ENCODE data around the gene DNAJC17. TPM values are rescaled to one million over a fixed set of nuclear protein-coding genes. Genes with fewer than 3 reads are reported as not detected.

DNAJC17 gene
- polyA plus RNA-seq, 1 experiment = 25.8 TPM

GRCh38 chr15:40773902-40774301 lies 33.4 kb downstream of the DNAJC17 start:
- TF ChIP-seq, protein P1, sequence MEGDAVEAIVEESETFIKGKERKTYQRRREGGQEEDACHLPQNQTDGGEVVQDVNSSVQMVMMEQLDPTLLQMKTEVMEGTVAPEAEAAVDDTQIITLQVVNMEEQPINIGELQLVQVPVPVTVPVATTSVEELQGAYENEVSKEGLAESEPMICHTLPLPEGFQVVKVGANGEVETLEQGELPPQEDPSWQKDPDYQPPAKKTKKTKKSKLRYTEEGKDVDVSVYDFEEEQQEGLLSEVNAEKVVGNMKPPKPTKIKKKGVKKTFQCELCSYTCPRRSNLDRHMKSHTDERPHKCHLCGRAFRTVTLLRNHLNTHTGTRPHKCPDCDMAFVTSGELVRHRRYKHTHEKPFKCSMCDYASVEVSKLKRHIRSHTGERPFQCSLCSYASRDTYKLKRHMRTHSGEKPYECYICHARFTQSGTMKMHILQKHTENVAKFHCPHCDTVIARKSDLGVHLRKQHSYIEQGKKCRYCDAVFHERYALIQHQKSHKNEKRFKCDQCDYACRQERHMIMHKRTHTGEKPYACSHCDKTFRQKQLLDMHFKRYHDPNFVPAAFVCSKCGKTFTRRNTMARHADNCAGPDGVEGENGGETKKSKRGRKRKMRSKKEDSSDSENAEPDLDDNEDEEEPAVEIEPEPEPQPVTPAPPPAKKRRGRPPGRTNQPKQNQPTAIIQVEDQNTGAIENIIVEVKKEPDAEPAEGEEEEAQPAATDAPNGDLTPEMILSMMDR (IDR thresholded peaks at IDR 0.05; ENCODE audit: low read depth, low read length) = no peak
- Histone ChIP-seq H3K27me3 (ENCODE audit: control insufficient read depth, insufficient read depth, low read length) (no peaks in the 10 kb centered on the region), H3K27ac (ENCODE audit: low read depth, low read length) (no peak overlapping the region), H3K9me3 (ENCODE audit: control insufficient read depth, insufficient read depth, low read length) (no peaks in the 10 kb centered on the region), H3K4me3 (ENCODE audit: low read depth, low read length) (no peak overlapping the region)
- DNase-seq (ENCODE audit: low read depth, low spot score) = no peak
- POLR2A ChIA-PET = no interaction called here
- CTCF ChIA-PET = interaction anchor here (1.5 kb wide), 1 partner anchor 83 kb away, joined by 4 read pairs; no protein-coding TSS in a partner anchor

GRCh38 chr15:40773496-40773895 lies 33.8 kb downstream of the DNAJC17 start:
- no peaks in the 10 kb centered on the region for H3K9me3 ChIP-seq (ENCODE audit: control insufficient read depth, insufficient read depth, low read length)
- DNase-seq (ENCODE audit: low read depth, low spot score) = no peak
- no peak overlapping the region for H3K27ac ChIP-seq (ENCODE audit: low read depth, low read length)
- H3K4me3 ChIP-seq (ENCODE audit: low read depth, low read length) = no peak overlapping the region
- TF ChIP-seq, protein P1 (IDR thresholded peaks at IDR 0.05; ENCODE audit: low read depth, low read length) = no peak
- no peaks in the 10 kb centered on the region for H3K27me3 ChIP-seq (ENCODE audit: control insufficient read depth, insufficient read depth, low read length)
- ChIA-PET CTCF (interaction anchor here (1.5 kb wide), 1 partner anchor 84 kb away, joined by 4 read pairs; no protein-coding TSS in a partner anchor), POLR2A (no interaction called here)

GRCh38 chr15:40772014-40772413 lies 35.3 kb downstream of the DNAJC17 start:
- ChIA-PET POLR2A (no interaction called here), CTCF (no interaction called here)
- Histone ChIP-seq H3K9me3 (ENCODE audit: control insufficient read depth, insufficient read depth, low read length) (no peaks in the 10 kb centered on the region), H3K27ac (ENCODE audit: low read depth, low read length) (no peak overlapping the region), H3K27me3 (ENCODE audit: control insufficient read depth, insufficient read depth, low read length) (no peaks in the 10 kb centered on the region), H3K4me3 (ENCODE audit: low read depth, low read length) (no peak overlapping the region)
- no peak for DNase-seq (ENCODE audit: low read depth, low spot score)
- TF ChIP-seq, protein P1 (IDR thresholded peaks at IDR 0.05; ENCODE audit: low read depth, low read length) = no peak

DNA sequence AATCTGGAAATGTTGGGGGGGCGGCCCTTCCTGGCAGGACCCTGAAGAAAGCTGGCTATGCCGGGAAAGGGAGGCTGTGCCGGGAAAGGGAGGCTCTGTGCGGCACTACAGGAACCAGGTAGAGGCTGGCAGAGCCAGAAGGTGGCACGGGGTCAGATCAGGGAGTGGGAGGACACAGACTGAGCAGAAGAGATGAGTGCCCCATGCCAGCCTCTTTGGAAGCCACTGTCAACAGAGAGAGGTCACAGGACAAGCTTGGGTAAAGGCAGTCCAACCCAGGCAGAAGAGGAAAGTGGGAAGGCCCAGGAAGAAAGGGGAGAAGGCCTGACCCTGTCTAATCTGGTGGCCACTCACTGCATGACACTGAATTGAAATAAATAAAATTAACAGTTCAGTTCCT lies 36.0 kb downstream of the DNAJC17 start:
- no peak for DNase-seq (ENCODE audit: low read depth, low spot score)
- TF ChIP-seq, protein P1 (IDR thresholded peaks at IDR 0.05; ENCODE audit: low read depth, low read length) = no peak
- ChIA-PET POLR2A (interaction anchor here (0.6 kb wide), 1 partner anchor 245 kb away, joined by 3 read pairs; no protein-coding TSS in a partner anchor), CTCF (no interaction called here)
- Histone ChIP-seq H3K27me3 (ENCODE audit: control insufficient read depth, insufficient read depth, low read length) (no peaks in the 10 kb centered on the region), H3K4me3 (ENCODE audit: low read depth, low read length) (no peak overlapping the region), H3K27ac (ENCODE audit: low read depth, low read length) (no peak overlapping the region), H3K9me3 (ENCODE audit: control insufficient read depth, insufficient read depth, low read length) (no peaks in the 10 kb centered on the region)

DNA sequence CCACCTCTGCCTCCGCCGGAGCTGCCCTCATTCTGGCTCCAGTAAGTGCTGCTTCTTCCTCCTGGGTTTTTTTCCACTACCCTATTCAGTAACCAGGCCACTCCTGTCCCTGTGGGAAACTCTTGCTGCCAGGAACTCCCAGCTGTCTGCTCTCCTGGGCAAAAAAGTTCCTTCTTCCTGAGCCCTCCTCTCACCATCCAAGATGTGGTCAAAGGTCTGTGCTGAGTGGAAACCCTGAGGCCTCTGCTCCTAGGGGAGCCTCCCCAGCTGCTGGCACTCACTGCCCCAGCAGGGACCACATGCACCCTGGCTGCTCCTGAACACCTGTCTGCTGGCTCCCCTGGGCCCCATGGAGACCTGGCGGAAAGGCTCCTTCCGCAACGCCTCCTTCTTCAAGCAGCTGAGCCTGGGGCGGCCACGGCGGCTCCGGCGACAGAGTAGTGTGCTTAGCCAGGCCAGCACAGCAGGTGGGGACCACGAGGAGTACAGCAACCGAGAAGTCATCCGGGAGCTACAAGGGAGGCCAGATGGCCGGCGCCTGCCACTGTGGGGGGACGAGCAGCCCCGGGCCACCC lies 37.0 kb downstream of the DNAJC17 start:
- DNase-seq (ENCODE audit: low read depth, low spot score) = no peak
- TF ChIP-seq, protein P1 (IDR thresholded peaks at IDR 0.05; ENCODE audit: low read depth, low read length) = no peak
- H3K27ac ChIP-seq (ENCODE audit: low read depth, low read length) = no peak overlapping the region
- H3K9me3 ChIP-seq (ENCODE audit: control insufficient read depth, insufficient read depth, low read length) = no peaks in the 10 kb centered on the region
- no peak overlapping the region for H3K4me3 ChIP-seq (ENCODE audit: low read depth, low read length)
- ChIA-PET POLR2A (interaction anchor here (0.6 kb wide), 1 partner anchor 246 kb away, joined by 3 read pairs; no protein-coding TSS in a partner anchor), CTCF (interaction anchor here (1.1 kb wide), 1 partner anchor 13 kb away, joined by 3 read pairs; no protein-coding TSS in a partner anchor)
- no peaks in the 10 kb centered on the region for H3K27me3 ChIP-seq (ENCODE audit: control insufficient read depth, insufficient read depth, low read length)
